C4-2B (cell line): ENCODE measurements around the gene IHH.

ENCODE experiments used
- ZFX ChIP-seq: fragments of 450-650 bp; IDR thresholded peaks from 2 replicates; pipeline ENCODE4 v1.6.1; 2017
- TF ChIP-seq, protein P1 (sequence below): fragments of 450-650 bp; conservative IDR thresholded peaks from 2 replicates; pipeline ENCODE4 v1.5.1; 2017; ENCODE audit warnings: mild to moderate bottlenecking

DNA sequence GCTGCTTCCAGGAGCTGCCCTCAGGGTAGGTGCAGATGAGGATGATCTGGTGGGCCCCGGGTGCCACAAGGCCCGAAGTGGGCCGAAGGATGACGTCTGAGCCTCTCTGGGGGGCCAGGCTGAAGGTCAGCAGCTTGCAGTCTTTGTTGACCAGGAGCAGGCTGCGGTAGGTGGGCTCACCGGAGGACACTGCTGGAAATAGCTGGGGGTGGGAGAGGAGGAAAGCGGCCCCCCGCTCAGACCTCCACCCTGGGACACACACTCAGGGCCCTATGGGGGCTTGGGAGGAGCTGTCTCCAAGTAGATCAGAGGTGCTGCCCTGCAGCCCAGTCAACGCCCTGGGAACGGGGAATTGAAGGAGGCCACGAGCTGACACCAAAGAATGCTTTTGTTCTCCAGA, 36.7 kb downstream of the IHH start:
- TF ChIP-seq ZFX = no peak
- TF ChIP-seq, protein P1, sequence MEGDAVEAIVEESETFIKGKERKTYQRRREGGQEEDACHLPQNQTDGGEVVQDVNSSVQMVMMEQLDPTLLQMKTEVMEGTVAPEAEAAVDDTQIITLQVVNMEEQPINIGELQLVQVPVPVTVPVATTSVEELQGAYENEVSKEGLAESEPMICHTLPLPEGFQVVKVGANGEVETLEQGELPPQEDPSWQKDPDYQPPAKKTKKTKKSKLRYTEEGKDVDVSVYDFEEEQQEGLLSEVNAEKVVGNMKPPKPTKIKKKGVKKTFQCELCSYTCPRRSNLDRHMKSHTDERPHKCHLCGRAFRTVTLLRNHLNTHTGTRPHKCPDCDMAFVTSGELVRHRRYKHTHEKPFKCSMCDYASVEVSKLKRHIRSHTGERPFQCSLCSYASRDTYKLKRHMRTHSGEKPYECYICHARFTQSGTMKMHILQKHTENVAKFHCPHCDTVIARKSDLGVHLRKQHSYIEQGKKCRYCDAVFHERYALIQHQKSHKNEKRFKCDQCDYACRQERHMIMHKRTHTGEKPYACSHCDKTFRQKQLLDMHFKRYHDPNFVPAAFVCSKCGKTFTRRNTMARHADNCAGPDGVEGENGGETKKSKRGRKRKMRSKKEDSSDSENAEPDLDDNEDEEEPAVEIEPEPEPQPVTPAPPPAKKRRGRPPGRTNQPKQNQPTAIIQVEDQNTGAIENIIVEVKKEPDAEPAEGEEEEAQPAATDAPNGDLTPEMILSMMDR = no peak
